SK-N-SH (cell line): ENCODE measurements around the gene IFT122.

Source experiments
- FOXJ3 ChIP-seq: sonication (generic); formaldehyde crosslinking; IDR thresholded peaks from 2 replicates; pipeline ENCODE4 v1.5.1; 2020; ENCODE audit warnings: mild to moderate bottlenecking, missing genetic modification reagents
- GABPA ChIP-seq: IDR thresholded peaks from 2 replicates; pipeline ENCODE4 v1.4.0; 2012; ENCODE audit warnings: low read depth, mild to moderate bottlenecking
- IRF3 ChIP-seq: fragments of 150-350 bp; IDR thresholded peaks from 2 replicates; pipeline ENCODE4 v1.6.1; 2016; ENCODE audit warnings: mild to moderate bottlenecking, low read depth, low read length
- MXI1 ChIP-seq: IDR thresholded peaks from 2 replicates; pipeline ENCODE4 v1.6.1; 2012; ENCODE audit warnings: mild to moderate bottlenecking, low read depth, low read length, improper control_type of control experiment
- POLR2AphosphoS5 ChIP-seq: IDR thresholded peaks from 2 replicates; pipeline ENCODE4 v1.6.1; 2012; ENCODE audit warnings: low read depth, low read length
- RAD21 ChIP-seq: IDR thresholded peaks from 2 replicates; pipeline ENCODE4 v1.6.1; 2012; ENCODE audit warnings: mild to moderate bottlenecking, low read length
- RCOR1 ChIP-seq: fragments of 150-350 bp; IDR thresholded peaks from 2 replicates; pipeline ENCODE4 v1.6.1; 2017; ENCODE audit warnings: antibody characterized with exemption, low read length
- RFX5 ChIP-seq: IDR thresholded peaks from 2 replicates; pipeline ENCODE4 v1.6.1; 2012; ENCODE audit warnings: mild to moderate bottlenecking, improper control_type of control experiment, low read length
- TEAD4 ChIP-seq: IDR thresholded peaks from 2 replicates; pipeline ENCODE4 v1.4.0; 2012; ENCODE audit warnings: mild to moderate bottlenecking, borderline replicate concordance; ENCODE audit not compliant: insufficient read depth
- YY1 ChIP-seq: IDR thresholded peaks from 2 replicates; pipeline ENCODE4 v1.4.0; 2012; ENCODE audit warnings: low read depth, mild to moderate bottlenecking
- TF ChIP-seq, protein P1 (sequence below): IDR thresholded peaks from 2 replicates; pipeline ENCODE4 v1.6.1; 2012; ENCODE audit warnings: mild to moderate bottlenecking, low read depth, low read length, moderate library complexity
- TF ChIP-seq, protein P2 (sequence below): fragments of 200-600 bp; sonication (generic); IDR thresholded peaks from 2 replicates; pipeline ENCODE4 v1.6.1; 2017; ENCODE audit warnings: antibody characterized with exemption, mild to moderate bottlenecking, moderate library complexity
- TF ChIP-seq, protein P3 (sequence below): IDR thresholded peaks from 2 replicates; pipeline ENCODE4 v1.4.0; 2012; ENCODE audit warnings: low read depth

GRCh38 chr3:129412542-129413198 lies 27.4 kb upstream of the IFT122 start:
- TF ChIP-seq RFX5, result no peak
- no peak for TF ChIP-seq IRF3
- TF ChIP-seq MXI1, result no peak
- TF ChIP-seq, protein P1, sequence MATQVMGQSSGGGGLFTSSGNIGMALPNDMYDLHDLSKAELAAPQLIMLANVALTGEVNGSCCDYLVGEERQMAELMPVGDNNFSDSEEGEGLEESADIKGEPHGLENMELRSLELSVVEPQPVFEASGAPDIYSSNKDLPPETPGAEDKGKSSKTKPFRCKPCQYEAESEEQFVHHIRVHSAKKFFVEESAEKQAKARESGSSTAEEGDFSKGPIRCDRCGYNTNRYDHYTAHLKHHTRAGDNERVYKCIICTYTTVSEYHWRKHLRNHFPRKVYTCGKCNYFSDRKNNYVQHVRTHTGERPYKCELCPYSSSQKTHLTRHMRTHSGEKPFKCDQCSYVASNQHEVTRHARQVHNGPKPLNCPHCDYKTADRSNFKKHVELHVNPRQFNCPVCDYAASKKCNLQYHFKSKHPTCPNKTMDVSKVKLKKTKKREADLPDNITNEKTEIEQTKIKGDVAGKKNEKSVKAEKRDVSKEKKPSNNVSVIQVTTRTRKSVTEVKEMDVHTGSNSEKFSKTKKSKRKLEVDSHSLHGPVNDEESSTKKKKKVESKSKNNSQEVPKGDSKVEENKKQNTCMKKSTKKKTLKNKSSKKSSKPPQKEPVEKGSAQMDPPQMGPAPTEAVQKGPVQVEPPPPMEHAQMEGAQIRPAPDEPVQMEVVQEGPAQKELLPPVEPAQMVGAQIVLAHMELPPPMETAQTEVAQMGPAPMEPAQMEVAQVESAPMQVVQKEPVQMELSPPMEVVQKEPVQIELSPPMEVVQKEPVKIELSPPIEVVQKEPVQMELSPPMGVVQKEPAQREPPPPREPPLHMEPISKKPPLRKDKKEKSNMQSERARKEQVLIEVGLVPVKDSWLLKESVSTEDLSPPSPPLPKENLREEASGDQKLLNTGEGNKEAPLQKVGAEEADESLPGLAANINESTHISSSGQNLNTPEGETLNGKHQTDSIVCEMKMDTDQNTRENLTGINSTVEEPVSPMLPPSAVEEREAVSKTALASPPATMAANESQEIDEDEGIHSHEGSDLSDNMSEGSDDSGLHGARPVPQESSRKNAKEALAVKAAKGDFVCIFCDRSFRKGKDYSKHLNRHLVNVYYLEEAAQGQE, result no peak
- TF ChIP-seq, protein P2, sequence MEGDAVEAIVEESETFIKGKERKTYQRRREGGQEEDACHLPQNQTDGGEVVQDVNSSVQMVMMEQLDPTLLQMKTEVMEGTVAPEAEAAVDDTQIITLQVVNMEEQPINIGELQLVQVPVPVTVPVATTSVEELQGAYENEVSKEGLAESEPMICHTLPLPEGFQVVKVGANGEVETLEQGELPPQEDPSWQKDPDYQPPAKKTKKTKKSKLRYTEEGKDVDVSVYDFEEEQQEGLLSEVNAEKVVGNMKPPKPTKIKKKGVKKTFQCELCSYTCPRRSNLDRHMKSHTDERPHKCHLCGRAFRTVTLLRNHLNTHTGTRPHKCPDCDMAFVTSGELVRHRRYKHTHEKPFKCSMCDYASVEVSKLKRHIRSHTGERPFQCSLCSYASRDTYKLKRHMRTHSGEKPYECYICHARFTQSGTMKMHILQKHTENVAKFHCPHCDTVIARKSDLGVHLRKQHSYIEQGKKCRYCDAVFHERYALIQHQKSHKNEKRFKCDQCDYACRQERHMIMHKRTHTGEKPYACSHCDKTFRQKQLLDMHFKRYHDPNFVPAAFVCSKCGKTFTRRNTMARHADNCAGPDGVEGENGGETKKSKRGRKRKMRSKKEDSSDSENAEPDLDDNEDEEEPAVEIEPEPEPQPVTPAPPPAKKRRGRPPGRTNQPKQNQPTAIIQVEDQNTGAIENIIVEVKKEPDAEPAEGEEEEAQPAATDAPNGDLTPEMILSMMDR, result no peak
- TF ChIP-seq, protein P3, sequence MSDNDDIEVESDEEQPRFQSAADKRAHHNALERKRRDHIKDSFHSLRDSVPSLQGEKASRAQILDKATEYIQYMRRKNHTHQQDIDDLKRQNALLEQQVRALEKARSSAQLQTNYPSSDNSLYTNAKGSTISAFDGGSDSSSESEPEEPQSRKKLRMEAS, result no peak
- no peak for TF ChIP-seq FOXJ3 (CRISPR knock-in tag)
- TF ChIP-seq POLR2AphosphoS5, result no peak
- TF ChIP-seq YY1, result no peak
- no peak for TF ChIP-seq TEAD4
- no peak for TF ChIP-seq RCOR1
- TF ChIP-seq RAD21, result no peak
- no peak for TF ChIP-seq GABPA
